Omental fat pad (tissue), 4 donors: ENCODE measurements around the gene SYNE2. TPM values are rescaled to one million over a fixed set of nuclear protein-coding genes. Genes with fewer than 3 reads are reported as not detected.

Source experiments
- ATAC-seq: fragments of 150-250 bp; one replicate; pipeline ENCODE4 v1.9.1; 2016; ENCODE audit warnings: mild to moderate bottlenecking, moderate library complexity; ENCODE audit not compliant: low FRiP score
- DNase-seq: peaks from one replicate; pipeline ENCODE4 v3.0.0-alpha.2; 2019; ENCODE audit warnings: low spot score
- total RNA-seq, 4 donors: library from RNA; depleted of rRNA; stranded (reverse); fragments of >200 nt; gene quantifications; one replicate each; pipeline ENCODE4 v1.1.0, GENCODE V29; 2016
- TF ChIP-seq, protein P1 (sequence below), 3 donors: fragments of 450-650 bp; IDR thresholded peaks; one replicate each; pipeline ENCODE4 v1.5.1; 2016 to 2017; ENCODE audit warnings: antibody characterized with exemption in 3 of 3, mild to moderate bottlenecking in 3 of 3, moderate library complexity in 2 of 3

The SYNE2 gene
- total RNA-seq, 4 donors from 2014 or later = 162 to 274 (median 207) TPM

DNA sequence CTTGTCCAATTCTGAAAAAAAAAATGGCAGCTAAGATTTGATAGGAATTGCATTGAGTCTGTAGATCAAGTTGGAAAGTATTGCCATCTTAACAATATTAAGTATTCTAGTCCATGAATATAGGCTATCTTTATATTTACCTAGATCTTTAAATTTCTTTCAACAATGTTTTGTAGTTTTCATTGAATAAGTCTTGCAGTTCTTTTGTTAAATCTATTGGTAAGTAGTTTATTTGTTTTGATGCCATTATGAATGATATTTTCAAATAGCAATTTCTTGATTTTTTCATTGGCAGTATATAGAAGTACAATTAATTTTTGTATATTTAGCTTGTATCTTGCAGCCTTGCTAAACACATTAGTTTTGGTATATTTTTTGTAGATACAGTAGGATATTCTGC, 71.6 kb downstream of the SYNE2 start:
- DNase-seq (no peak), ATAC-seq (no peak)
- TF ChIP-seq, protein P1, sequence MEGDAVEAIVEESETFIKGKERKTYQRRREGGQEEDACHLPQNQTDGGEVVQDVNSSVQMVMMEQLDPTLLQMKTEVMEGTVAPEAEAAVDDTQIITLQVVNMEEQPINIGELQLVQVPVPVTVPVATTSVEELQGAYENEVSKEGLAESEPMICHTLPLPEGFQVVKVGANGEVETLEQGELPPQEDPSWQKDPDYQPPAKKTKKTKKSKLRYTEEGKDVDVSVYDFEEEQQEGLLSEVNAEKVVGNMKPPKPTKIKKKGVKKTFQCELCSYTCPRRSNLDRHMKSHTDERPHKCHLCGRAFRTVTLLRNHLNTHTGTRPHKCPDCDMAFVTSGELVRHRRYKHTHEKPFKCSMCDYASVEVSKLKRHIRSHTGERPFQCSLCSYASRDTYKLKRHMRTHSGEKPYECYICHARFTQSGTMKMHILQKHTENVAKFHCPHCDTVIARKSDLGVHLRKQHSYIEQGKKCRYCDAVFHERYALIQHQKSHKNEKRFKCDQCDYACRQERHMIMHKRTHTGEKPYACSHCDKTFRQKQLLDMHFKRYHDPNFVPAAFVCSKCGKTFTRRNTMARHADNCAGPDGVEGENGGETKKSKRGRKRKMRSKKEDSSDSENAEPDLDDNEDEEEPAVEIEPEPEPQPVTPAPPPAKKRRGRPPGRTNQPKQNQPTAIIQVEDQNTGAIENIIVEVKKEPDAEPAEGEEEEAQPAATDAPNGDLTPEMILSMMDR (IDR thresholded peaks at IDR 0.05) = no peak

DNA sequence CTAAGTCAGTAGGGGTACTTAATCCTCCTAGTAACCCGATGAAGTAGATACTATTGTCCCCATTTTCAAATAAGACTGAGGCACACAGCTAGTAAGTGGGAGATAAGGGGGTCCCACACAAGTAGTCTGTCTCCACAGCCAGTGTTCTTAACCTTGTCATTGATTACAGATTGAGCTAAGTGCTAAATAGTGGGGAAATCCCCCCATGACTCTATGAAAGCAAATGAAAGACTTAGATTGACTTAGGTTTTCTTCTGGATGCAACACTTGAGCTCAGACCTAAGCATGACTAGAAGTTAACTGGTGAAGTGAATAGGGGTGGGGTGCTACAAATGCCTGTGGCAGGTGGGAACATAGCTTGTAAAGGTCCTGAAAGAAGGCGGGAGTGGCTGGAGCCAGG, 73.8 kb downstream of the SYNE2 start:
- DNase-seq (no peak), ATAC-seq (no peak)
- TF ChIP-seq, protein P1 (IDR thresholded peaks at IDR 0.05) = no peak

DNA sequence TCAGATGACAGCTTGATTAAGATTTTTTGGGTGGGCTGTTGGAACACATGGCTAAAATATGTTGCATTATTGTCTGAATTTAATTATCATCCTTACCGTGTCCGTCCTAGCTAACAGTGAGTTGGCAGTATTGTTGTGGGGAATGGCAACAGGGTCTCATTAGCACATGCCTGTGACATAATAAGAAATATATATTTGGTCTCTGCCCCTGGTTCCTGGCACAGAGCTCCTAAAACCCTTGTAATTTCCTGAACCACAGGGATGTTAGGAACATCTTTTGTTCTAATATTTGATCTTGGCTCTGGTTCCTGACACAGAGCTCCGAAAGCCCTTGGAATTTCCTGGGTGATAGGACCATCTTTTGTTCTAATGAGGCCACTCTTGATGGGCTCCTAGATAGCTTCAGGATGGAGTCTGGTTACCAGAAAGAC, 76.0 kb downstream of the SYNE2 start:
- TF ChIP-seq, protein P1 (IDR thresholded peaks at IDR 0.05) = no peak
- ATAC-seq (no peak), DNase-seq (no peak)

DNA sequence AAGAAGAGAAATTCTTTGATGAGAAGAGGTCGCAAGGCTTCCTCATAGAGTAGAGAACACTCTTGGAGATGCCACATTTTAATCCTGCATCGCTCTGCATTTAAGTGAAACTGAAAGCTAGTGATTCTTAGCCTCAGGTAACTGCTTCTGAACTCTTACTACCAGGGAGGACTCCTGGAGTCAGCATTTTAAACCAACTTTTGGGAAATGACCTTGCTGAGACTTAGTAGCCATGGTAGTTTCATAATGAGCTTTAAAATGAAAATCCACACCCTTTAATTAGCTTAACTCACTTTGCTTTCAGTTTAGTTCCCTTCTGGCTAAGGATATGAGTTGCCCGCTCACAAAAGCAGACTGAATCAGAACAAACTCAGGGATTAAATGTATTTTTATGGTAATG, 80.3 kb downstream of the SYNE2 start:
- ATAC-seq (no peak), DNase-seq (no peak)
- TF ChIP-seq, protein P1 (IDR thresholded peaks at IDR 0.05) = no peak

DNA sequence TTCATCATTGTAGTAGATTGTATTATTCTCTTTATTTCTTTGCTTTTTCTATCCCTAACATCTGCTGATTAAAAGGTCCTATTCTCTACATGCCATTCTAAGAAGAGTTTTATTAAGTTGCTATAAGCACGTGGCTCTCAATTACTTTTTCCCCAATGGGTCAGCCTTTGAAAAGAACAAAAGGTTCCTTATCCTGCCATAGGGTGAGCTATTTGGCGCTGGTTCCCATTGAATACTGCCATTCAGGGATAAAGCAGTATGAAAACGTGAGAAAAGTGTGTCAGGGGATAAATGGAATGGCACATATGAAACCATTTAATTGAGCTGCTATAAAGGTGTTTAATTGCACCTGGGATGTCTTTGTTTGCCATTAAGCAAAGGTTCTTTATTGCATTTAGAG, 80.9 kb downstream of the SYNE2 start:
- ATAC-seq = no peak

DNA sequence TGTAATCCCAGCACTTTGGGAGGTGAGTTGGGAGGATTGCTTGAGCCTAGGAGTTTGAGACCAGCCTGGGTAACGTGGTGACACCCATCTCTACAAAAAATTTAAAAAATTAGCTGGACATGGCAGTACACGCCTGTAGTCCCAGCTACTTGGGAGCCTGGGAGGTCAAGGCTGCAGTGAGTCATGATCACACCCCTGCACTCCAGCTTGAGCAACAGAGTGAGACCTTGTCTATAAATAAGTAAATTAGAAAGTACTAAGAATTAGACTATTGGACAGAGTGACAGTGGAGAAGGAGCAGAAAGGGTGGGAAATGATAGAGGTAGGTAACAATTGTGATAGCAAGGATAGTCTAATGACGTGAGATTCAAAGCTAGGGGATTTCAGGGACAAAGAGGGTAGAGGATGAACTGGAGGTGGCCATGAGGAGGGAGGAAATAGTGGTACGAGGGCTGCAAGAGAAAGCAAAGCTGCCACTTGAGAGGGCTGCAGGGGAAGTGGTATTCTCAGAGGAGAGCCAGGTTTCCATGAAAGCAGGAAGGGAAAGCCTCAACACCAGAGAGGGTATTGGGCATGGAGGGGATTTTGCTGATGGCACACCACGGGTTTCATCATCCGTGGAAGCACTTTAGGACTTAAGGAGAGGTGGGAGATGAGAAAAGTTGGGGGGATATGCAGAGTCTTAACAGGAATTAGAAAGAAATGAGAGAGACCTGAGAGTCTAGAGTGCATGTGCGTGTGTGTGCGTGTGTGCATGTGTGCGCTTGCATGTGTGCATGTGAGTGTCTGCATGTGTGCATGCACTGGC, 85.6 kb downstream of the SYNE2 start:
- no peak for ATAC-seq
- TF ChIP-seq, protein P1 (IDR thresholded peaks at IDR 0.05) = no peak

More for the DNA sequence above, 80.9 kb downstream of the SYNE2 start:
- no peak for DNase-seq
- TF ChIP-seq, protein P1 (IDR thresholded peaks at IDR 0.05) = no peak

DNA sequence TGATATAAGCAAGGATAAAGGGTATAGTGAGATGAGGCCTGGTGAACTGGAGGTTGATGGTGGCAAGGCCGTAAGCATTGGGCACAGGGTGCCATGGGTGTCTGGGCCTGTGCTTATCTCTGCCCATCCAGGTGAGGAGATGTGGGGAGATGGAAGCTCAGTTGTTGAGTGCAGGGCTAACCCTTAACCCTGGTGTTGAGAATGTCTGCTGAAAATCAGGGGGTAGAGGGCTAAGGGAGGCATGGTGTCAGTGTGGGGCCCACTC, 86.1 kb downstream of the SYNE2 start:
- ATAC-seq (no peak), DNase-seq (no peak)
- TF ChIP-seq, protein P1 (IDR thresholded peaks at IDR 0.05) = no peak

More for the DNA sequence above, 85.6 kb downstream of the SYNE2 start:
- DNase-seq = no peak
